Effector memory CD4-positive, alpha-beta T cell (primary cell): ENCODE results near the gene FAF2.

Experiments
- DNase-seq, 3 donors: peaks; one replicate each; pipeline ENCODE4 v3.0.0-alpha.2; 2020
- H3K27ac ChIP-seq: 2 replicates; pipeline ENCODE4 v1.7.0; 2013; ENCODE audit warnings: mild to moderate bottlenecking, low read length, moderate library complexity; ENCODE audit not compliant: insufficient read depth, poor library complexity, severe bottlenecking
- H3K27me3 ChIP-seq: replicated peaks from 2 replicates; pipeline ENCODE4 v1.7.0; 2013; ENCODE audit warnings: mild to moderate bottlenecking, low read length; ENCODE audit not compliant: insufficient read depth, control insufficient read depth, poor library complexity, severe bottlenecking
- H3K36me3 ChIP-seq: 2 replicates; pipeline ENCODE4 v1.7.0; 2013; ENCODE audit warnings: mild to moderate bottlenecking, low read length, moderate library complexity; ENCODE audit not compliant: control insufficient read depth, insufficient read depth
- H3K4me1 ChIP-seq: 2 replicates; pipeline ENCODE4 v1.7.0; 2013; ENCODE audit warnings: low read length, mild to moderate bottlenecking; ENCODE audit not compliant: control insufficient read depth, insufficient read depth, poor library complexity, severe bottlenecking
- H3K4me3 ChIP-seq: 2 replicates; pipeline ENCODE4 v1.7.0; 2013; ENCODE audit warnings: low read length, low read depth, mild to moderate bottlenecking; ENCODE audit not compliant: insufficient read depth, poor library complexity, severe bottlenecking
- H3K9me3 ChIP-seq: 2 replicates; pipeline ENCODE4 v1.7.0; 2013; ENCODE audit warnings: mild to moderate bottlenecking, low read length, moderate library complexity; ENCODE audit not compliant: control insufficient read depth

FAF2 gene

DNA sequence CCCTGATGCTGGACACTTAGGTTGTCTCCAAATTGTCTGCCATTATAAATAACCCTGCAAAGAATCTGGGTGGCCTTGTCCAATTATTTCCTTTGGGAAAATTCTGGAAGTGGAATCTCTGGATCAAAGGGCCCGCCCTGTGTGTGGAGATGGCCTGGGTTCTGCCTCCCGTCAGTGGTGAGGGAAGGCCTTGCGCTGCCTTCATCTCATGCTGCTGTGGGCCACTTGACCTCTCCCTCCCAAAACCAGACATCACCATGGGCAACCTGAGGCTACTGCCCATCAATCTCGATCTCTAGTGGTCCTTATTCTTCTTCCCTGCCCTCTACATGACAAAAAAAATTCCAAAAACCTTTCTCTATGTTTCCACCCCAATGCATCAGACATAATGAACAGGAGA is 38.4 kb upstream of the FAF2 start:
- no peak overlapping the region for H3K4me3 ChIP-seq
- no peaks in the 10 kb centered on the region for H3K9me3 ChIP-seq
- peaks cover 21% of the 10 kb centered on the region for H3K36me3 ChIP-seq
- H3K27me3 ChIP-seq, result no peaks in the 10 kb centered on the region
- no peak for DNase-seq
- H3K27ac ChIP-seq, result no peak overlapping the region
- peaks cover 3% of the 10 kb centered on the region for H3K4me1 ChIP-seq

DNA sequence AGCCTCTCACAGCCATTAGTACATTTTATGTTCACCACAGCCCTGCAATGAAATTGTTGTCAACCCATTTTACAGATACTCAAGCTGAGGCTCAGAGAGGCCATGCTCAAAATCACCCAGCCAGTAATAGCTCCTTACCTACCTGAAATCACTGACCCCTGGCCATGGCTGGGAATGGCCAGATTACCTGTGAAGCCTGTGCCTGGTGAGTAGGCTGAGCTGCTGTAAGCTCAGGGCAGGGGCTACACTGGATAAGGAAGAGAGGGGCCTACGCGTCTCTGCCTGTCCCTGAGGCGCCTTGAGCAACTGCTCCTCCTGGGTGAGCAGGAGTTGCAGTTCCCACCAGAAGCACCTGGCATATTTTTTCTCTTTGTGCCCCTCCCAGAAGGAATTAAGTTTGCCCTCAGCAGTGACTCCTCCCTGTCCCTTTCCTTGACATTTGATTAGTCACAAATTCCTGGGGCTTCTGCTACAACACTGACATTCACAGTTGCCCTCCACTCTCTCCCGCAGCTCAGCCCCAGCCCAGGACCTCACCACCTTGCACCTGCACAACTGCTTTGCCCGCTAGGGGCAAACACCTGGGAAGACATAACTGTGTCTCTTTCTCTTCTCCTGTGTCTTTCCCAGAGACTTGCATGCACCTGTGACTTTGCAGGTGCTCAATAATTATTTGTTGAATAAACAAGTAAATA is 37.6 kb upstream of the FAF2 start:
- Histone ChIP-seq H3K4me3 (no peak overlapping the region), H3K36me3 (peaks cover 21% of the 10 kb centered on the region), H3K4me1 (peaks cover 3% of the 10 kb centered on the region), H3K27me3 (no peaks in the 10 kb centered on the region), H3K27ac (no peak overlapping the region), H3K9me3 (no peaks in the 10 kb centered on the region)
- no peak for DNase-seq

DNA sequence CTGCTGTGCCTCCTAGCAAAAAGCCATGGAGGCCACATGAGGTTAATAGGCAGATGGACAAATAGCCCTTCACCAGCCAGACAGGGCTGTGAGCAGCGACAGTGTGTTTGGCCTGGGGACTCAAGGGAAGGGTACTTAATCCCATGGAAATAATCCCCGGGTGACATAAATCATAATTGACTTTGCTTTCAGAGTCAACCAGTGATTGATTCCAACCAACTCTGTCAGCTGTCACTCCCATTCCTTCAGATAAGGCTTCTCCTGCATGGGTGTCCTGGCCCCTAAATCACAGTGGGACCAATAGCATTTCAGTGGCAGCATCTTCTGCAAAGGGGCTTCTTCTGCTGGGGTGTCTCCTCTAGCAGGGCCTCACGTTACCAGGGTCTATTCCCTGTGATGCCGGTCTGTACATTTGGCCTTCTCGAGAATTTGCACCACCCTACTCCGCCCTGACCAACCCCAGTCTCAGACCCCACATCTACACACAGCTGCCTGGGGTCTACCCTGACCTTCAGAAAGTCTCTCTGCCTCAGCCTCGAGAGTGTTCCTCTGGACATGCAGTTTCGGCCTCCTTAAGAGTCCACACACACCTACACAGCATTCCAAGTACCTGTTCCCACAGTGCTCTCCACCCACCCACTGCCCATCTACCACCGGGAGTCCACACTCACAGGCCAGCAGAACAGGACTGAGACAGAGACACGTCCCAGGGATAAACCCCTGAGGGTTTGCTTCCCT is 35.5 kb upstream of the FAF2 start:
- Histone ChIP-seq H3K4me1 (peaks cover 9% of the 10 kb centered on the region), H3K4me3 (no peak overlapping the region), H3K36me3 (peaks cover 7% of the 10 kb centered on the region), H3K27ac (no peak overlapping the region), H3K9me3 (no peaks in the 10 kb centered on the region), H3K27me3 (no peaks in the 10 kb centered on the region)
- no peak for DNase-seq

DNA sequence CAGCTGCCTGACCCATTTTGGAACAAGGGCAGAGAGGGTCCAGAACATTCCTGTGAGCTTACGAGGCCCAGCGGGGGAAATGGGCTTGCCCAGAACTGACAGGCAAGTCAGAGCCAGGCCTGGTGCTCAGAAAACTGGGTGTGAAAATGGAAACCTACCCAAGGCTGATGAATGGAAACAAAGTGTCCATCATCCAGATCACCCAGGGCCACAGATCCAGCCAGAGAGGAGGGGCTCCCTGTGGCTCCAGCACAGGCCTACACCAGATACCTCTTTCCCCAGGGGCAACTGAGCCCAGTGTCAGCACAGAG is 35.0 kb upstream of the FAF2 start:
- peaks cover 9% of the 10 kb centered on the region for H3K4me1 ChIP-seq
- peaks cover 4% of the 10 kb centered on the region for H3K36me3 ChIP-seq

DNA sequence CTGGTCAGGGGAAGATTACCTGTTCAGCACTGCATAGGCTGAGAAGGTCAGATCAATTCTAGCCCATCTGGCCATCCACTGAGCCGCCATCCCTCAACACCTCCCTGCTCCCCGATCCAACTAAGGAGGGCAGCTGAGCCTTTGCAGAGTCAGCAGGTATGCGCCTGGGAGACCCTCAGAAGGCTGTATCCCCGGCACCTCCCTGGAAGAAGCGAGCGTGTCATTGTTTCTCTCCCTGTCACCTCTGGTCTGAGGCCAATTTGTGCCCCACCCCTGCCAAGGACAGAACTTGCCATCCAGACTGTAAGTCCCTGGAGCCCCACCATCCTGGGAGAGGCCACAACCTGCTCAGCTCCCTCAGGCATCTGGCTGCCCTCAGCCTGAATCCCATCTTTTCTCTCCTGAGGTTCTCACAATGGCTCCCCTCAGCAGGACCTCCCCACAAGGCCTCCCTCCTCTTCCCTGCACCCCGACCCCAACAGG is 34.4 kb upstream of the FAF2 start:
- peaks cover 9% of the 10 kb centered on the region for H3K4me1 ChIP-seq
- DNase-seq, result no peak
- H3K36me3 ChIP-seq, result peaks cover 4% of the 10 kb centered on the region
- H3K27me3 ChIP-seq, result no peaks in the 10 kb centered on the region
- no peak overlapping the region for H3K4me3 ChIP-seq
- H3K27ac ChIP-seq, result no peak overlapping the region
- no peaks in the 10 kb centered on the region for H3K9me3 ChIP-seq

More for the DNA sequence above, 35.0 kb upstream of the FAF2 start:
- no peak overlapping the region for H3K27ac ChIP-seq
- no peak overlapping the region for H3K4me3 ChIP-seq
- DNase-seq, result no peak
- no peaks in the 10 kb centered on the region for H3K27me3 ChIP-seq
- no peaks in the 10 kb centered on the region for H3K9me3 ChIP-seq

DNA sequence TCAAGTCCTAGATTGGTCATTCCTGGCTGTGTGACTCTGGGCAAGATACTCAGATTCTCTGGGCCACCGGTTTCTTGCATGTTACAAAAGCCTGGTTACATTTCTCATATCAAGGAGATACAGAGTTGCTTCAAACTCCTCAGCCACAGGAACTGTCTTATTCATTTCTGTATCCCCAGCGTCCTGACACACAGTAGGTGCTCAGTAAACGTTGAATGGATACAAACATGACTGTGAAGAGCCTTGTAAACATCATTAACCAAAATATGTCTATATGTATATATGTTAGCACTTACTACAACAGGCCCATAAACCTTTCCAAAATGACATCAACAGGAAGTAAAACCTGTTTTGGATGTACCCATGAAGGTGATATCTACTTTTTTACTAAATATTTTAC is 33.5 kb upstream of the FAF2 start:
- peaks cover 9% of the 10 kb centered on the region for H3K4me1 ChIP-seq
- peaks cover 4% of the 10 kb centered on the region for H3K36me3 ChIP-seq
- H3K27ac ChIP-seq, result no peak overlapping the region
- DNase-seq, result no peak
- no peak overlapping the region for H3K4me3 ChIP-seq
- no peaks in the 10 kb centered on the region for H3K9me3 ChIP-seq
- no peaks in the 10 kb centered on the region for H3K27me3 ChIP-seq

- Histone ChIP-seq H3K36me3 (peaks cover 4% of the 10 kb centered on the region), H3K4me1 (peaks cover 9% of the 10 kb centered on the region), H3K27me3 (no peaks in the 10 kb centered on the region), H3K4me3 (peak overlapping the region; percentile 85), H3K27ac (peak overlapping the region; percentile 74), H3K9me3 (no peaks in the 10 kb centered on the region)
- no peak for DNase-seq
Observed at GRCh38 chr5:176415240-176415951, 32.8 kb upstream of the FAF2 start.

GRCh38 chr5:176415952-176416924 is 31.9 kb upstream of the FAF2 start, which contains the start of gene CLTB:
Gene CLTB (minus strand): TSS chr5:176416539. CDS start chr5:176416363, 176 bp downstream.
- Histone ChIP-seq H3K4me1 (peaks cover 9% of the 10 kb centered on the region), H3K9me3 (no peaks in the 10 kb centered on the region), H3K27me3 (no peaks in the 10 kb centered on the region), H3K27ac (peak within 1 kb of the TSS; percentile 74), H3K36me3 (peaks cover 2% of the 10 kb centered on the region), H3K4me3 (peak within 1 kb of the TSS; percentile 85)
- DNase-seq, result peak; percentile 85 to 90 (median 86)

GRCh38 chr5:176416965-176417364 is 31.2 kb upstream of the FAF2 start:
- peaks cover 9% of the 10 kb centered on the region for H3K4me1 ChIP-seq
- no peaks in the 10 kb centered on the region for H3K36me3 ChIP-seq
- H3K27me3 ChIP-seq, result no peaks in the 10 kb centered on the region
- DNase-seq, result no peak
- peak overlapping the region; percentile 43 for H3K4me3 ChIP-seq
- H3K9me3 ChIP-seq, result no peaks in the 10 kb centered on the region
- H3K27ac ChIP-seq, result peak overlapping the region; percentile 47
